ENCODE data around the gene CACNA2D3.

DNA sequence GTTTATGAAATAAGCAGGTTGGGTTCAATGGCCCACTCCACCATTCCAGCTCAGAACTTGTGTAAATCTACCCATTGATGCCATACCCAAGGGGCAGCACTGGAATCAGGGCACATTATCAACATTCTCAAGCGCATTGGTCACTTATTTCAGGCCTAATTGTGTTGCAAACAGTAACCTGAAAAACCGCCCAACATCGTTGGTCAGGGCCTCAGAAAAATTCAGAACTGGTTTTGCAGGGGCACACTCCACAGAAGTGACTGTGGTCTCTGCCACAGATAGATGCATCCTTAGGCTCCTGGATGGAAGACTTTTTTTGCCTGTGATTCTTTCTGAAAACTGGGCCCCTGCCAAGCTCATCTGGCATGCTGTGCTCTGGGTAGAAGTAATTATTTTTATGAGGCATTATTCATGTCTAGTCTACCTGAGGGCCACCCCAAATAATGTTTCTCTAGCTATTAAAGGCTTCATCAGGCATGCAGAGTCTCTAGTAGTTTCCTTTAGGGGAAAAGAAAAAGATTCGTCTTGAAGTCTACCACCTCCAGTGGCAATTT is 827.2 kb downstream of the CACNA2D3 start:
- TF ChIP-seq, protein P1, sequence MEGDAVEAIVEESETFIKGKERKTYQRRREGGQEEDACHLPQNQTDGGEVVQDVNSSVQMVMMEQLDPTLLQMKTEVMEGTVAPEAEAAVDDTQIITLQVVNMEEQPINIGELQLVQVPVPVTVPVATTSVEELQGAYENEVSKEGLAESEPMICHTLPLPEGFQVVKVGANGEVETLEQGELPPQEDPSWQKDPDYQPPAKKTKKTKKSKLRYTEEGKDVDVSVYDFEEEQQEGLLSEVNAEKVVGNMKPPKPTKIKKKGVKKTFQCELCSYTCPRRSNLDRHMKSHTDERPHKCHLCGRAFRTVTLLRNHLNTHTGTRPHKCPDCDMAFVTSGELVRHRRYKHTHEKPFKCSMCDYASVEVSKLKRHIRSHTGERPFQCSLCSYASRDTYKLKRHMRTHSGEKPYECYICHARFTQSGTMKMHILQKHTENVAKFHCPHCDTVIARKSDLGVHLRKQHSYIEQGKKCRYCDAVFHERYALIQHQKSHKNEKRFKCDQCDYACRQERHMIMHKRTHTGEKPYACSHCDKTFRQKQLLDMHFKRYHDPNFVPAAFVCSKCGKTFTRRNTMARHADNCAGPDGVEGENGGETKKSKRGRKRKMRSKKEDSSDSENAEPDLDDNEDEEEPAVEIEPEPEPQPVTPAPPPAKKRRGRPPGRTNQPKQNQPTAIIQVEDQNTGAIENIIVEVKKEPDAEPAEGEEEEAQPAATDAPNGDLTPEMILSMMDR (IDR thresholded peaks at IDR 0.05), result no peak
- TF ChIP-seq POLR2A (IDR thresholded peaks at IDR 0.05), result no peak

All from uterus (tissue), 2 donors.